ENCODE results near the gene LRMDA. TPM values are rescaled to one million over a fixed set of nuclear protein-coding genes. Genes with fewer than 3 reads are reported as not detected.

LRMDA gene
- total RNA-seq, 2 donors from 2014 or later, result 12.2 to 25.4 TPM

DNA sequence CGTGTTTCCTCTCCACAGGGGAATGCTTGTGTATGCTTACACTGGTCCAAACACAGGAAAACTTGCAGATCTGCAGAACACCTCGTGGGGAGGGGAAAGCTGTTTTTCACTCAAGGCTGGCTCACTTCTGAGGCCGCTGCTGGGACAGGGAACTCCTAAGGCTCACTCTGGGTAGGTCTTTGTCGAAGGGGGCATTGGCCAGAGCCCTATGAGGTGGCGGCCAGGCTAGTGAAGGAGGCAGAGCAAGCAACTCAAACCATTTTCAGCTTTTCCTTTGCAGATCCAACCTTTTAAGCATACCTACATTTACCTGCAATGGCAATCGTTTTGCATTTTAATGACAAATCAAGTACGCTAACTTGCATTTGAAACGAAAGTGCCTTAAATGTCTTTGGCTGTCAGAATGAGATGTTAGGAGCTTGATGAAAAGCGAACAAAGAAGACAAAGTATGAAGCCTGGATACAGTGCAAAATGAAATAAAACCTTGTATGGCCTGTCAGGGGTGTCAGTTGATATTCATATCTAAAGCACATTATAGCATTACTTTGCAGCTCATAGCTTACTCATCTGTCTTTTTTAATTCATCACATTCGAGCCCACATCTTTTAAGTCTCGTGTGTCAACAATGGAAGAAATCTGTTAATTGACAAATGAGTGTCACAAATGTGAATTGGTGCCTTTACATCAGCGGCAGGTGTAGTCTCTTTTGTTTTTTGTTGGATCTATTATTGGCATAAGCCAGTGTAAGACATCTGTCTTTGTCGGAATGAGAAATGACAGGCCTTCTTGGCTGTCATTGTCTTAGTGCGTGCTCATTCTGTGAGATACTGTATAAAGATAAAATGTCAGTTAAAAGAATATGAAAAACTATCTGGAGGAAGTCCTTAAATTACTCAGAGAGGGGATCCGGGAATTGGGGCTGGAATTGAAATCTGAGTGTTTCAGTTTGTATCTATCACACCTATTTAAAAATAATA lies 30.5 kb downstream of the LRMDA start:
- Histone ChIP-seq H3K4me3 (no peak overlapping the region), H3K36me3 (replicated peaks in 1 of 2; ENCODE audit: insufficient read depth in 1 of 2, low read depth in 2 of 2) (no peaks in the 10 kb centered on the region), H3K4me1 (peaks cover 6% of the 10 kb centered on the region), H3K27me3 (no peaks in the 10 kb centered on the region), H3K9me3 (no peaks in the 10 kb centered on the region), H3K27ac (no peak overlapping the region)
- DNase-seq, result no peak
- 82 to 86% methylated on average over 14 to 15 of the region's 15 CpGs for WGBS, 2 donors
- TF ChIP-seq, protein P1, sequence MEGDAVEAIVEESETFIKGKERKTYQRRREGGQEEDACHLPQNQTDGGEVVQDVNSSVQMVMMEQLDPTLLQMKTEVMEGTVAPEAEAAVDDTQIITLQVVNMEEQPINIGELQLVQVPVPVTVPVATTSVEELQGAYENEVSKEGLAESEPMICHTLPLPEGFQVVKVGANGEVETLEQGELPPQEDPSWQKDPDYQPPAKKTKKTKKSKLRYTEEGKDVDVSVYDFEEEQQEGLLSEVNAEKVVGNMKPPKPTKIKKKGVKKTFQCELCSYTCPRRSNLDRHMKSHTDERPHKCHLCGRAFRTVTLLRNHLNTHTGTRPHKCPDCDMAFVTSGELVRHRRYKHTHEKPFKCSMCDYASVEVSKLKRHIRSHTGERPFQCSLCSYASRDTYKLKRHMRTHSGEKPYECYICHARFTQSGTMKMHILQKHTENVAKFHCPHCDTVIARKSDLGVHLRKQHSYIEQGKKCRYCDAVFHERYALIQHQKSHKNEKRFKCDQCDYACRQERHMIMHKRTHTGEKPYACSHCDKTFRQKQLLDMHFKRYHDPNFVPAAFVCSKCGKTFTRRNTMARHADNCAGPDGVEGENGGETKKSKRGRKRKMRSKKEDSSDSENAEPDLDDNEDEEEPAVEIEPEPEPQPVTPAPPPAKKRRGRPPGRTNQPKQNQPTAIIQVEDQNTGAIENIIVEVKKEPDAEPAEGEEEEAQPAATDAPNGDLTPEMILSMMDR (IDR thresholded peaks at IDR 0.05), result no peak
- TF ChIP-seq POLR2A (IDR thresholded peaks at IDR 0.05), result no peak
- ATAC-seq, result no peak
- intact Hi-C loops (cut with DNase I), result no loop called here

DNA sequence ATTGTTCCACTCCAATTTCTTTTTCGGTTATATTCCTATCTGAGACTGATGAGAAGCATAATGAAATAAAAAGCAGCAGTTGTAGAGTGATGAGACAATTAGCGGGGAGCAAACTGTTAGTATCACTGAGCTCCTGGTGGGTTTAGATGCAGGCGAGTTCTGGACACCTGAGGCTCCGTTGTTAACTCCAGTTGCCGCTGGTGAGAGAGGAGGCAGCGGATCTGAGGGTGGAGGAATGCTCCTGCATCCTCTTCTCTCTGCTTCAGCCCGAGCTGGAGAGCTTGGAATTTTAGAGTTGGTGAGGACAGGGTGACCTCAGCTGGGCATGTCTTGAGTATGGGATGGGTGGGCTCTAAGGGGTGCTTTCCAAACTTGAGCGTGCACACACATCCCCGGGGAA lies 31.4 kb downstream of the LRMDA start:
- Histone ChIP-seq H3K27me3 (no peaks in the 10 kb centered on the region), H3K9me3 (no peaks in the 10 kb centered on the region), H3K36me3 (replicated peaks in 1 of 2; ENCODE audit: insufficient read depth in 1 of 2, low read depth in 2 of 2) (no peaks in the 10 kb centered on the region), H3K4me3 (no peak overlapping the region), H3K27ac (no peak overlapping the region), H3K4me1 (peaks cover 6% of the 10 kb centered on the region)
- WGBS, 2 donors, result 89 to 91% methylated on average over 8 to 9 of the region's 9 CpGs
- ATAC-seq (no peak), DNase-seq (no peak)
- intact Hi-C loops (cut with DNase I), result no loop called here
- TF ChIP-seq, protein P1 (IDR thresholded peaks at IDR 0.05), result no peak
- no peak for TF ChIP-seq POLR2A (IDR thresholded peaks at IDR 0.05)

DNA sequence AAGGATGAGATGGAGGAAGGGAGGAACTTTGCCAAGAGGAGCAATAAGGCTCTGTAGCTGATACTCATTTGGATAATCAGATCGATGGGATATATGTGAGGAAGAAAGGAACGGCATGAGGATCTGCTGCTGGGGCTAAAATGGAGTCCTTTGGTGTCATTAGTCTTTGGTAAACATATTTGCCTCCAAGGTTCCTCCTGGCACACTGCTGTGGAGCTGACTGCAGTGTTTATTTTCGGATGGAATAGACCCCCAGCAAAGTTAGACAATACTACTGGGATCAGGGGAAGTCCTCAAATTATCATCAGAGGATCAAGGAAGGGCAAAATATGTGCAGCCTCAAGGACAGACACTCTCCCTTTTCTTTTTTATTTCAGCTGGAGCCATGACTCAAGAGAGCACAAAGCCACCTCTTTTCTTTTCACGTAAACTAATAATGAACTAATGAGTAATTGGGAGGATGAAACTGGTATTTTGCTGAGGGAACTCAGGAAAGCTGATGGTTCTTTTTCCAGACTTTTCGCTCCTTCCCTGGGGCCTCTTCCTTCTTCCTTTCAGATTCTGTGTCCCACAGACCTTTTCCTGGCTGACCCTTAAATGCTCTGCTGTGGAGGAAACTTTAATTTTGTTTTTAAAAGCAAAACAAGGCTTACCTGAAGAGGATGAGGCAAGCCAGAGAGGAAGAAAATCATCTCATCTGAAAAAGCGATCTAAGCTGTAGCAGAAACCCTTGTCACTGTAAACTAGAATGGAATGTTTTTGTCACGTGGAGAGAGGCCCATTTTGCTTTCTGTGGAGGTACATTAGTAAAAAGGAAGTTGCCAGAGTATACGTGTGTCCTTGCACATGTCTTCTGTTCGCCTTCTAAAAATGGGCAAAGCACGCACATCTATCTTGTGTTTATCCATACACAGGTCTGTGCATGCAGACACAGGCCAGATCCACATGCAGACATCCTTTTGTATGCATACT lies 33.3 kb downstream of the LRMDA start:
- Histone ChIP-seq H3K27ac (peak overlapping the region in 1 of 4 donors; percentile 0), H3K4me3 (no peak overlapping the region), H3K9me3 (no peaks in the 10 kb centered on the region), H3K36me3 (replicated peaks in 1 of 2; ENCODE audit: insufficient read depth in 1 of 2, low read depth in 2 of 2) (no peaks in the 10 kb centered on the region), H3K4me1 (peaks cover 6% of the 10 kb centered on the region), H3K27me3 (no peaks in the 10 kb centered on the region)
- intact Hi-C loops (cut with DNase I), result no loop called here
- TF ChIP-seq, protein P1 (IDR thresholded peaks at IDR 0.05), result no peak
- TF ChIP-seq POLR2A (IDR thresholded peaks at IDR 0.05), result no peak
- WGBS, 2 donors, result 65 to 75% methylated on average over 10 of the region's 10 CpGs
- ATAC-seq (no peak), DNase-seq (no peak)

DNA sequence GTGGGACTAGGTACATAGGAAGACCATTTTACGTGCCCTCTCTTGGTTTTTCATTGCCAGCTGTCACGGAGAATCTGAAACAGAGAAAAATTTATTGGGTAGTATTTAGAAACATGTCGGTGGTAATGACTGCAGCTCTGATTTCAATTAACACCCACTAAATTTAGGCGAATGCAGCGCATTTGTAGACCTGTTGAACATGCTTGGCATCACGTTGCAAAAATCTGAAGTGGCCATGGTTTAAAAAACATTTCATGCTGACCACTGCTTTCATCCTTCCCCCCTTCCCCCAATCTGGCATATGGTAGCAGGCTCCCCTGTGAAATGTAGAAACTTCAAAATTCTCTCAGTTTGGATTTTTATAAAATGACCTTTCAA lies 34.0 kb downstream of the LRMDA start:
- 94 to 96% methylated on average over 6 of the region's 6 CpGs for WGBS, 2 donors
- Histone ChIP-seq H3K4me3 (no peak overlapping the region), H3K9me3 (no peaks in the 10 kb centered on the region), H3K27ac (no peak overlapping the region), H3K27me3 (no peaks in the 10 kb centered on the region), H3K36me3 (replicated peaks in 1 of 2; ENCODE audit: insufficient read depth in 1 of 2, low read depth in 2 of 2) (no peaks in the 10 kb centered on the region), H3K4me1 (peaks cover 6% of the 10 kb centered on the region)
- DNase-seq, result no peak
- no peak for TF ChIP-seq POLR2A (IDR thresholded peaks at IDR 0.05)
- TF ChIP-seq, protein P1 (IDR thresholded peaks at IDR 0.05), result no peak
- no peak for ATAC-seq
- intact Hi-C loops (cut with DNase I), result no loop called here

Measured in body of pancreas (tissue), 4 donors.